Hippocampal formation (tissue), 2 donors: ENCODE measurements around the gene LIMD2.
A peak's percentile ranks its signal among the peaks of the same experiment; 100 is the strongest.

Source experiments
- DNase-seq, 2 donors: peaks; one replicate each; lab custom pipeline; 2025; lab: John Stamatoyannopoulos, UW

The LIMD2 gene

GRCh38 chr17:63701456-63701820 is 1.5 kb upstream of the LIMD2 start:
- no peak for DNase-seq

DNA sequence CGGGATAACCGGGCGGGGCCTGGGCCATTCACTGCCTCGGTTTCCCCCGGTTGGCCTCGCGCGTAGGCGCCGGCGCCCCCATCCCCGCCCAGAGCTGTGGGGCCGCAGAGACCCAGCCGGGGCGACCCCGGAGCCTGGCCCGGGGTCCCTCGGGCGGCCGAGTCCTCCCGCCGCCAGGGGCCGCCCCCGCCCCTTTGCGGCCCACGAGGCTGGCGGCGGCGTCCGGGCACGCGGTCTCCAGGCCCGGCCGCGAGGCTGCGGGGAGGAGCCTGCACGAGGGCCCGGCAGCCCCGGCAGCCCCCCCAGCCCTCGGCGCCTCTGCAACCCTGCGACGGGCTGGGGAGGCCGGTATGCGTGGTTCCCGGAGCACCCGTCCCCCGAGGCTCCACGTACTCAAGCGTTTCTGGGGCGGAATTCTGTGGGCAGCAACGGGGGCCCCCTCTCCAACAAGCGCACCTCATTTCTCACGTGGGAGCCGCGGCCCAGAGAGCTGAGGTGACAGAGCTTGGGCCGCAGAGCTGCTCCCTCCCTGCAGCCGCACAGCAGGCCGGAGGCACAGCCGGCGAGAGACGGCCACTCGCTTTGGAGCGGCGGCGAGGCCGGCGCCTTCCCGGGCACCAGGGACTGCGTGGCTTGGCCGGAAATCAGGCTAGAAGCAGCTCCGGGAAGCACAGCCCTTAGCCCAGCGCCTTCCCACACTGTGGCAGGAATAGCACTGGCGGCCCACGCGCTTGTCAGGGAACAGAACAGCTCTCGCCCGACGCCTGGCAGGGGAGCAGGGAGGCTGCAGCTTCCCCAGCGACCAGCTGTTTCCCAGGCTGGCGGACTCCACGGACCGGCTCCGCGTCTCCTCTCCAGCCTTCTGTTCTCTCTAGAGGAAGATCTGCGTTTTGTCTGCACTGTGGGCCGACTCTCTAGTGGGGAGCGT is 867 bp upstream of the LIMD2 start:
- peak; percentile 35 to 43 for DNase-seq

DNA sequence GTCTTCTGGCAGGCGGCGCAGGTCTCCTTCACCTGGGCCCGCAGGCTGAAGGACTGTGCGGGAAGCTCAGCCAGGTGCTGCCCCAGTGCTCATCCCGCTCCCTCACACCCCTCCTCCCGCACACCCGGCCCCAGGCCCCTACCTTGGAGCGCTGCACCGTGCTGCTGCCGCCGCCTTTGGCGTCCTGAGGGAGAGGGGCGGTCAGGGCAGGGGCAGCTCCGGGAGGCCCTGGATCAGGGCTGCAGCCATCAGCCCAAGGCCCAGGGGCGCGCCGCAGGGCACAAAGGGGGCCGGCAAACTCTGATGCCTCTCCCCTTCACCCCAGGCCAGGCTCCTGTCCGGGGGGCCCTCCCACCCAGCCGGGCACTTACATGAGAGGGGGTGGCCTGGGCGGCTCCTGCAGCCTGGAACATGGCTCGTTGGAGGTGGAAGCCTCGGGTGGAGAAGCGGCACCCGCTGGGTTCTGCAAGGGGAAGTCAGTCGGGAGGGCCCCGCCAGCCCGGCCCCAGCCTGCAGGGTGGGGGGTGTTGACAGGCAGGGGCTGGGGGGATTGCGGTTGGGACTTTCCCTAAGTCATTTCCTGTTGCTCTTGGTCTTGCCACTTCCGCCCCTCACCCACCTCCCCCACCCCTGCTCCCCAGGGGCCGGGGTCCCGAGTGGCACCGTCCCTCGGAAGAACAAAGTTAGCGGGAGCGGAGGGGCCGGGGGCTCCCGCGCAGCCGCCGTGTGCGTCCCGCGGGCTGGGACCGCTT is 863 bp downstream of the LIMD2 start:
- DNase-seq = peak in 1 of 2 donors; percentile 34

DNA sequence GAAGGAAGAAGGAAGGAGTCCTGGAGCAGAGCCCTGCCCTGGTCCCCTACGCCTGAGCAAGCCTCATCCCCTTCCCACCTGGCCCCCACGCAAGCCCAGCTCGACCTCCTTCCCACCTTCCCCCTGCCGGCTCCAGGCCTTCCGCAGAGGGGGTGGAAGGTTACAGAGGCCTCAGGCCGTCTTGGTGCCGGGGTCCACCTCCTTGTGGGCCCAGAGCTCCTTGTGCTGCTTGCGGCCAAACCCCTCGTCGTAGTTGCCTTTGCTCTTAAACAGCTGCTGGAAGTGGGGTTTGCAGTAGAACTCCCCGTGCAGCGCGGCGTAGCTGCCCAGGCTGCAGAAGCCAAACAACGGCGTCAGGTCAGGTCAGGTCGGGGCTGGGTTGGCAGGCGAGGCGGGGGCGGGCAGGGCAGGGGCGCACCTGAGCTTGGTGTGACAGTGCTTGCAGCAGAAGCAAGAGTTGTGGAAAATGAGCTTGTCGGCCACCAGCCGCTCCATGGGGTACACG is 1.5 kb downstream of the LIMD2 start:
- DNase-seq = no peak

DNA sequence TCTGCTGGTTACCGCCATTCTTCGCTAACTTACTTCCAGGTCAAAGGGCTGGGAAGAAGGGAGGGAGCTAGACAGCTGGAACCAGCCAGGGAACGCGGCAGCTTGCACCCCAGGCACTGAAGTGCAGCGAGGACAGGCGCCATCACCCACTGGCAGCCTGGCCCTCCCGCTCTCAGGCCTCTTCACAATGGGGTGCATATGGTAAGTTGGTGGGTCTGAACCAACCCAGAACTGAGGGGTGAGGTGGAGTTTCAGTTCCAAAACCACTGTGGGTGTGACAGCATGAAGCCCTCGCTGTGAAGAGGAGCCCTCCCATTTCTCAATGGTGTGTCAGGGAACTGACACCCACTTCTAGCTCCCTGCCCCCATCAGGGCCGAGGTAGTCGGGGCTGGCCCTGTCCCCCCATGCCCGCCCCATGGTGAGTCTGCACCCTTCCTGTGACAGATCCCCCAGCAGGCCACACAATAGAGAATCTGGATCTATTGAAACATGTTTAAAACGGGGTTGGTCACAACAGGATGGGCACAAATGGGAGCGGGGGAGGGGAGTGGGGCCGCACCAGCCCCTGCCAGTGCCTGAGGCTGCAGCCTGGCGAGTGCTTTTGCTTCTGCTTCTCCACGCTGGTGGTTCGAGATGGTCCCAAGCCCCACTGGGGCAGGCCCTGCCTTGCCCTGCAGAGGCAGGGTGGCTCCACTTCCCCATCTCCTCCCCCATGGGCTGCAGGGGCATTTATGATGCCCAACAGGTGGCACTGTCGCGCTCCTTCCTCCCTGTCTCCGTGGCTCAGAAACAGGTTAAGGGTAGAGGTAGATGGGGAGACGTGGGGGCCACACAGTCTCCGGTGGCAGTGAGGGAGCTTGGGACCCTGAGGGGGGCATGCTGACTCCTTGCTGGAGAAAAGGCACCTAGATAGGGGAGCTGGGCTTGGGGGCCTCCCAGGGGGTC is 2.3 kb downstream of the LIMD2 start:
- DNase-seq = peak in 1 of 2 donors; percentile 13

- no peak for DNase-seq
Measured at GRCh38 chr17:63696381-63696961, 3.5 kb downstream of the LIMD2 start.

- DNase-seq = no peak
Measured at GRCh38 chr17:63695889-63696288, 4.0 kb downstream of the LIMD2 start.

DNA sequence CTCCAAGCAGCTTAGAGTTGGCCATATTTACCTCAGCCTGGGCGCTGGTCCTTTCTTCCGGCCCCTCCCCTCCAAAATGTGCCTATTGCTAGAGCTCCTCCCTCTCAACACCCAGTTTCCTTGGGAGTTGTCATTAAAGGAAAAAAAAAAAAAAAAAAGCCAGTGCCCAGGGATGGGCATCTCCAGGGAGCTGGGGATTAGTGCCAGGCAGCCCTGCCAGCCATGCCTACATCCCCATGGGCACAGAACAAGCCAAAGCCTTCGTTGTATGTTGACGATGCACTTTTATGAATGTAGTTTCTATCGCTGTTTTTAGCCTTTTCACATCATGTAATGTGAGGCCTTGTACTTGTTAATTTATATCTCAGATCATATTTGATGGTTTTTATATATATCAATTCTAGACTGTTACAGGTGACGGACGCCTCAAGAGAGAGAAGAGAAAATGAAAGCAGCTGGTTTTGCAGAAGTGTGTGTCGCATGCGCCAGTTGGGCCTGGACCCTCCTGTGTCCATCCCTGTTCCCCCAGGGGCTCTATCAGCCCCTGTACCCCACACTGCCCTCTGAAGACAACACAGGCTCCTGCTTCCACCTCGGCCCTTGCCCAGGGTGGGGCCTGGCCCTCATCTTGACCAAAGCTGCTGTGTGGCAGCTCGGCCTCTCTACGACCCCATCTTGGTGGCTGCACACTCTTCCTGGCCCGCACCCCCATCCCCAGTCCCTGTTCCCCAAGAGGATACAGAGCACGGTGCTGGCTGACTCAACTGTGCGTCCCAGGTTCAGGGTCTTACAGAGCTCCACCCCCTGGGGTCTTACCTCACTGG is 4.8 kb downstream of the LIMD2 start:
- DNase-seq = no peak

DNA sequence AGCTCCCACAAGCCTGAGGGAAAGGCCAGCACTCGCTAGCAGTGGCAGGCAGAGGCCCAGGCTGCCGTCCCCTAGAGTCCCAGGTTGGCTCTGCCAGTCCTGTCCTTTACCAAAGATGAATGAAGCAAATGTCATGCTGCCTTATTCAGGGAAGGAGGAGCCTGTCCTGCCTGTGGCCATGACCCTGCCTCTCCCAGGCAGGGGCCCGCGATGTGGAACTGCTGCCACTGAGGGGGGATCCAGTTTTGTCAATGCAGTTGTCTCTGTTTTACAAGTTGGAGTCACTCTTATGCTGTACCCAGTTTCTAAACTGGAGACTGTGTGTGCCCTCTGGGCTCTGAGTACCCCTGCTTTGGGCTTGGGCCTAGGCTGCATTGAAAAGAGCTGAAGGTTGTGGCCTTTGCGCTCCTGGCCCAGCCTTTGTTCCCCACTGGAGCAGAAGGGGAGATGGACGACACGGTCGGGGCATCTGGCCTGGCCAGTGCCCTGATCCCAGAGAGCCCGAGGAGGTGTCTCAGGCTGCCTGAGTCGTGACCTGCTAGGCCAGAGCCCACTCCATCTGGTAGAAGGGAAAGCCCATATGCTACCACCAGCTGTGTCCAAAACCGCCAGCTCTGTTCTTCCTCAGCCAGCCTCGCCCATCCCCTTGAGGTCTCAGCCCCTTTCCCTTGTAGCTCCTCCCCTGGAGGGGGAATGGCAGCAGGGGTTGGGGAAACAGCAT is 5.5 kb downstream of the LIMD2 start:
- DNase-seq = no peak

DNA sequence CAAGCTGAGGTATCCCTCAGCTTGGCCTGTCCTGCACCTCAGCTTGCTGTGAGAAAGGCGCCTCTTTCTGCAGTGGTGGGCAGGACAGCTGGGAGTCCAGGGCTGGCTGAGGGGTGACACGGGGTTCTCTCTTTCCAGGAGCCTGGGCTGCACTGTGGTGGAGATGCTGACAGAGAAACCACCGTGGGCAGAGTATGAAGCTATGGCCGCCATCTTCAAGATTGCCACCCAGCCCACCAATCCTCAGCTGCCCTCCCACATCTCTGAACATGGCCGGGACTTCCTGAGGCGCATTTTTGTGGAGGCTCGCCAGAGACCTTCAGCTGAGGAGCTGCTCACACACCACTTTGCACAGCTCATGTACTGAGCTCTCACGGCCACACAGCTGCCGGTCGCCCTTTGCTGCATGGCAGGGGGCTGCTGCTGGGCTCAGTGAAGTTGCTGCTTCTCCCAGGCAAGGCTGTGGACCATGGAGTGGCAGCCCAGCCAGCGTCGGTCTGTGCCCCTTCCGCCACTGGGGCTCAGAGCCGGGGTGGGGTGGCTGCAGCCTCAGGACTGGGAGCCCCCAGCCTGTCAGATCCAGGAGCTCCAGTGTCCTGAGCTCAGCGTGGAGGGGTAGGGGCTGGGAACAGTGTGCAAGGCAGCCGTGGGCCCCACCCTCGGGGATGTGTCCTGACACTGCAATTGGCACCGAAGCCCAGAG is 6.4 kb downstream of the LIMD2 start:
- no peak for DNase-seq

- no peak for DNase-seq
Measured at GRCh38 chr17:63692195-63692816, 7.6 kb downstream of the LIMD2 start.

GRCh38 chr17:63689479-63689878 is 10.4 kb downstream of the LIMD2 start:
- no peak for DNase-seq

DNA sequence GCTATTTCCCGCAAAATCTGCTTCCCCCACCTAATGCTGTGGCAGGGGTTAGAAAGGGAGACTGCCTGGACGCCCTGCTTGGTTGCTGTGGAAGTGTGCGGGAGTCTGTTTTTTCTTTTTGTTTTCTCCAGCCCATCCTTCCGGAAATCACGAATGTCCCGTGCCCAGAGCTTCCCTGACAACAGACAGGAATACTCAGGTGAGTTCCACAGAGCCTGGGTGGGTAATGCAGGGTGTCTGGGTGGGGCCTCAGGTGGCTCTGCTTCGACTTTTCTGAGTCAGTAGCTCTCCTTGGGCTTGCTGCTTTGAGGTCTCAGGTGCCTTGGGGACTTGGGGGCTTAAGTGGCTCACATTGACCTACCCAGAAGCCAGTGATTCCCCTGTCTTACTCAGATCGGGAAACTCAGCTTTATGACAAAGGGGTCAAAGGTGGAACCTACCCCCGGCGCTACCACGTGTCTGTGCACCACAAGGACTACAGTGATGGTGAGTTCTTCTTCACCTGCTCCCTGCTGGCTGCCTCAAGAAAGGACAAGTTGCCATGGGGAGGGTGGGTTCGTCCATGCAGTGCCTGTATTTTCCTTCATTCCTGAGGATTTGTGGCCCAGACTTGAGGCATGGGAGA is 11.4 kb downstream of the LIMD2 start:
- DNase-seq = no peak

DNA sequence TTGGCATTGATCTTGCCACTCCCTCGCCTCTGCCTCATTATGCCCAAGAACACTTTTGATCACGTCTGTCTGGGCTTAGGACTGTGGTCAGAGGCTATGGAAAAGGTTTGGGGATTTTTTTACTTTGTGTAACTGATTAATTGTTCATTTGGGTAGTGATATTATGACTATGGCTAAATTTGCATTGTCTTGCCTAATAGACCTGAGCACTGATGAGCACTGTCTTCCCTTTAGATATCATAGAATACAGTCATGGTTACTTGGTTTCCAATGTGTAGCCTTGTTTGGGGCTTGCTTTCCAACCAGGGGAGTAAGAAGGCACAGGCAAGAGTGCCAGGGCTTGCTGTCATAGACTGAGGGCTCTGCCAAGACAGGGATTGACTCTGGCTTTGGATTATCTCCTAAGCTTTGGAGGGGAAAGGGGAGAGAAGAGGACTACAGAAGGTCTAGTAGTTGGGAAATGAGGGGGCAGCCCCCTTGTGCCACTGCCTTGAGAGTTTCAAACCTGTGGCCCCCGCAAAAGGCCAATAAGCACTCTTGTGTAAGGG is 13.7 kb downstream of the LIMD2 start:
- no peak for DNase-seq

DNA sequence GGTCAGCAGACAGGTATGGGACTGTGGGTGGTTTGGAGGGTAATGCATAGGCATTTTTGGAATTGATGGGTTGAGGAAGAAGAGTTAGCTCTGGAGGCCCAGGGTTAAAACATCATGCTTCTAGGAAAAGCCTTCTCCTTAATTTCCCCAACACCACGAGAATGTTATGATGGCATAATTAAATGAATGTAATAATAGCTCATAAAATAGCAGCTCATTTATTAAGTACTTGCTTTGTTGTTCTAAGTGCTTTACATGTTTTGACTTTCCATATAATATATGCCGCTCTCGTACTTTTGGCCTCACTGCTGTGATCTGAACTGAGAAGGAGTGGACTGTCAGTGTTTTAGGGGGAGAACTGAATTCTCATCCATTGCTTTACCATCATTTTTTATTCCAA is 14.3 kb downstream of the LIMD2 start:
- no peak for DNase-seq

GRCh38 chr17:63685041-63685440 is 14.9 kb downstream of the LIMD2 start:
- DNase-seq = peak; percentile 26 to 41

DNA sequence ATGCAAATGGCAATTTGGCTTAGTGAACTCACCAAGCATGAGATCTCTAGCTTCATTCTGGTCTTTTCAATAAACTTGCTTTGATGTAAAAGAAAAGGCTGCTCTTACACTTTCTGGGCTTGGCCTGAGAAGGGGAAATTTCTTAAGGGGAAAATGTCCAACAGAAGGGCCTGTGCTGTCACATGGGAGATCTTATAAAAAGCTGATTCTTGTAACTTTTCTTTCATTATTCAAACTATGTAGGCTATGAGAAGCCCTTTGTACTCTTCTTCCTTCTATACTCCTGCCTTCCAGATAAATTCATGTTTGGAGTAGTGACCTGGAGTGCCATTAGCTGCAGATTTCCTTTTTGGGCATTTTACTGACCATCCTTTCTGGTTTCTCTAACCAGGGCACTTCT is 16.9 kb downstream of the LIMD2 start:
- no peak for DNase-seq

DNA sequence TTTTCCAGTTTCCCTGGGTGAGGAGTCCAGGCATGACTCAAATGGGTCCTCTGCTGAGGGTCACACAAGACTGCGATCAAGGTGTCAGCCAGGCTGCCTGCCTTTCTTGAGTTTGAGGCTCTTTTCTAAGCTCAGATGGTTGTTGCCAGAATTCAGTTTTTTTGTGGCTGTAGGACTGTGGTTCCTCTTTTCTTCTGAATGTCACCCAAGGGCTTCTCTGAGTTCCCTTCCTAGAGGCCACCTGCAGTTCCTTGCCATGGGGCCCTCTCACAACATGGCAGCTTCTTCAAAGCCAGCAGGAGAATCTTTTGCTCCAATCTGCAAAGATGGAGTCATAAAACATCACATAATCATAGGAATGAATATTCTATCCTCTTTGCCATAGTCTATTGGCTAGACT is 17.5 kb downstream of the LIMD2 start:
- DNase-seq = no peak
